ENCODE data around the gene GNPTG. TPM values are rescaled to one million over a fixed set of nuclear protein-coding genes. Genes with fewer than 3 reads are reported as not detected.

The GNPTG gene
- polyA plus RNA-seq, 1 of the 3 experiments (the other 2 are of a cell fraction), result 113 TPM

DNA sequence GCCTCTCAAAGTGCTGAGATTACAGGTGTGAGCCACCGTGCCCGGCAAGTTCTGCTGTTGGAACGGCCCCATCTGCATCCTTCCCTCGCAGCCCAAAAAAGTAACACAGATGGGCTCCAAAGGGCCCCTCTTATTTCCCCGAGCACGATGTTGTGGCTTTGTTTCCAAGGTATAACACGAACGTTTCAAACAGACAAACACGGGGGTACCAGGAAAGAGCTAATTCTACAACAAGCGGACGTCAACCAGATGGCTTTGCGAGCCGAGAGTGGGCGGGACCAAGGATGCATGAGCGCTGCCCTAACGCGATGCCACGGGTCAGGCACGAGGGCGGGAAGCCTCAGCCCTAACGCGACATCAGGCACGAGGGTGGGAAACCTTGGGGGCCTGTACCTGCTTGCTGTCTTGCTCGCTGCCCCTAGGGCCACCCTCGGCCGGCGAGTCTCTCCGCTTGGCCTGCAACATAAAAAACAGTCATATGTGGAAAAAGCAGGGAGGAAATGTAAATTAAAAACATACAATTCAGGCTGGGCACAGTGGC lies 38.6 kb downstream of the GNPTG start:
- no peaks in the 10 kb centered on the region for H3K79me2 ChIP-seq (ENCODE audit: insufficient read depth)
- POLR2A ChIA-PET, result no interaction called here
- H3K4me2 ChIP-seq, result no peak overlapping the region
- CTCF ChIA-PET, result interaction anchor here (1.7 kb wide), 1 partner anchor 27 kb away, joined by 4 read pairs; no protein-coding TSS in a partner anchor
- H3K9me3 ChIP-seq, result no peaks in the 10 kb centered on the region
- no peaks in the 10 kb centered on the region for H3K4me1 ChIP-seq (ENCODE audit: control insufficient read depth in 1 of 2, insufficient read depth in 2 of 2, low read depth in 1 of 2, low read length in 1 of 2)
- no peaks in the 10 kb centered on the region for H3K27me3 ChIP-seq (ENCODE audit: insufficient read depth)
- H3K36me3 ChIP-seq (replicated peaks in 1 of 2; ENCODE audit: control insufficient read depth in 1 of 2, insufficient read depth in 2 of 2, low read length in 1 of 2), result peaks cover 0 to 6% of the 10 kb centered on the region in 2 experiments
- TF ChIP-seq GATA2 (CRISPR knock-in tag; IDR thresholded peaks at IDR 0.05), result no peak
- TF ChIP-seq FOXJ3 (CRISPR knock-in tag; IDR thresholded peaks at IDR 0.05), result no peak
- TF ChIP-seq MEF2A (IDR thresholded peaks at IDR 0.05; ENCODE audit: borderline replicate concordance, low read depth), result no peak
- no peak for TF ChIP-seq POLR2AphosphoS5 (IDR thresholded peaks at IDR 0.05; ENCODE audit: low read depth, low read length)
- no peak for TF ChIP-seq FOXM1 (IDR thresholded peaks at IDR 0.05; ENCODE audit: low read depth)
- no peak for TF ChIP-seq RCOR1 (IDR thresholded peaks at IDR 0.05; ENCODE audit: low read length)
- TF ChIP-seq, protein P1, sequence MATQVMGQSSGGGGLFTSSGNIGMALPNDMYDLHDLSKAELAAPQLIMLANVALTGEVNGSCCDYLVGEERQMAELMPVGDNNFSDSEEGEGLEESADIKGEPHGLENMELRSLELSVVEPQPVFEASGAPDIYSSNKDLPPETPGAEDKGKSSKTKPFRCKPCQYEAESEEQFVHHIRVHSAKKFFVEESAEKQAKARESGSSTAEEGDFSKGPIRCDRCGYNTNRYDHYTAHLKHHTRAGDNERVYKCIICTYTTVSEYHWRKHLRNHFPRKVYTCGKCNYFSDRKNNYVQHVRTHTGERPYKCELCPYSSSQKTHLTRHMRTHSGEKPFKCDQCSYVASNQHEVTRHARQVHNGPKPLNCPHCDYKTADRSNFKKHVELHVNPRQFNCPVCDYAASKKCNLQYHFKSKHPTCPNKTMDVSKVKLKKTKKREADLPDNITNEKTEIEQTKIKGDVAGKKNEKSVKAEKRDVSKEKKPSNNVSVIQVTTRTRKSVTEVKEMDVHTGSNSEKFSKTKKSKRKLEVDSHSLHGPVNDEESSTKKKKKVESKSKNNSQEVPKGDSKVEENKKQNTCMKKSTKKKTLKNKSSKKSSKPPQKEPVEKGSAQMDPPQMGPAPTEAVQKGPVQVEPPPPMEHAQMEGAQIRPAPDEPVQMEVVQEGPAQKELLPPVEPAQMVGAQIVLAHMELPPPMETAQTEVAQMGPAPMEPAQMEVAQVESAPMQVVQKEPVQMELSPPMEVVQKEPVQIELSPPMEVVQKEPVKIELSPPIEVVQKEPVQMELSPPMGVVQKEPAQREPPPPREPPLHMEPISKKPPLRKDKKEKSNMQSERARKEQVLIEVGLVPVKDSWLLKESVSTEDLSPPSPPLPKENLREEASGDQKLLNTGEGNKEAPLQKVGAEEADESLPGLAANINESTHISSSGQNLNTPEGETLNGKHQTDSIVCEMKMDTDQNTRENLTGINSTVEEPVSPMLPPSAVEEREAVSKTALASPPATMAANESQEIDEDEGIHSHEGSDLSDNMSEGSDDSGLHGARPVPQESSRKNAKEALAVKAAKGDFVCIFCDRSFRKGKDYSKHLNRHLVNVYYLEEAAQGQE (IDR thresholded peaks at IDR 0.05; ENCODE audit: low read depth, low read length), result no peak
- TF ChIP-seq, protein P2, sequence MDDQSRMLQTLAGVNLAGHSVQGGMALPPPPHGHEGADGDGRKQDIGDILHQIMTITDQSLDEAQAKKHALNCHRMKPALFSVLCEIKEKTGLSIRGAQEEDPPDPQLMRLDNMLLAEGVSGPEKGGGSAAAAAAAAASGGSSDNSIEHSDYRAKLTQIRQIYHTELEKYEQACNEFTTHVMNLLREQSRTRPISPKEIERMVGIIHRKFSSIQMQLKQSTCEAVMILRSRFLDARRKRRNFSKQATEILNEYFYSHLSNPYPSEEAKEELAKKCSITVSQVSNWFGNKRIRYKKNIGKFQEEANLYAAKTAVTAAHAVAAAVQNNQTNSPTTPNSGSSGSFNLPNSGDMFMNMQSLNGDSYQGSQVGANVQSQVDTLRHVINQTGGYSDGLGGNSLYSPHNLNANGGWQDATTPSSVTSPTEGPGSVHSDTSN (IDR thresholded peaks at IDR 0.05), result no peak
- TF ChIP-seq TCF12 (IDR thresholded peaks at IDR 0.05), result no peak
- no peak for TF ChIP-seq JUND (IDR thresholded peaks at IDR 0.05)
- TF ChIP-seq RXRA (IDR thresholded peaks at IDR 0.05; ENCODE audit: borderline replicate concordance, low read depth), result no peak
- TF ChIP-seq EZH2phosphoT487 (IDR thresholded peaks at IDR 0.05; ENCODE audit: borderline replicate concordance, low read depth), result no peak
- TF ChIP-seq NFIC (IDR thresholded peaks at IDR 0.05; ENCODE audit: borderline replicate concordance), result no peak
- TF ChIP-seq, protein P3, sequence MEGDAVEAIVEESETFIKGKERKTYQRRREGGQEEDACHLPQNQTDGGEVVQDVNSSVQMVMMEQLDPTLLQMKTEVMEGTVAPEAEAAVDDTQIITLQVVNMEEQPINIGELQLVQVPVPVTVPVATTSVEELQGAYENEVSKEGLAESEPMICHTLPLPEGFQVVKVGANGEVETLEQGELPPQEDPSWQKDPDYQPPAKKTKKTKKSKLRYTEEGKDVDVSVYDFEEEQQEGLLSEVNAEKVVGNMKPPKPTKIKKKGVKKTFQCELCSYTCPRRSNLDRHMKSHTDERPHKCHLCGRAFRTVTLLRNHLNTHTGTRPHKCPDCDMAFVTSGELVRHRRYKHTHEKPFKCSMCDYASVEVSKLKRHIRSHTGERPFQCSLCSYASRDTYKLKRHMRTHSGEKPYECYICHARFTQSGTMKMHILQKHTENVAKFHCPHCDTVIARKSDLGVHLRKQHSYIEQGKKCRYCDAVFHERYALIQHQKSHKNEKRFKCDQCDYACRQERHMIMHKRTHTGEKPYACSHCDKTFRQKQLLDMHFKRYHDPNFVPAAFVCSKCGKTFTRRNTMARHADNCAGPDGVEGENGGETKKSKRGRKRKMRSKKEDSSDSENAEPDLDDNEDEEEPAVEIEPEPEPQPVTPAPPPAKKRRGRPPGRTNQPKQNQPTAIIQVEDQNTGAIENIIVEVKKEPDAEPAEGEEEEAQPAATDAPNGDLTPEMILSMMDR (IDR thresholded peaks at IDR 0.05), result no peak
- TF ChIP-seq, protein P4, sequence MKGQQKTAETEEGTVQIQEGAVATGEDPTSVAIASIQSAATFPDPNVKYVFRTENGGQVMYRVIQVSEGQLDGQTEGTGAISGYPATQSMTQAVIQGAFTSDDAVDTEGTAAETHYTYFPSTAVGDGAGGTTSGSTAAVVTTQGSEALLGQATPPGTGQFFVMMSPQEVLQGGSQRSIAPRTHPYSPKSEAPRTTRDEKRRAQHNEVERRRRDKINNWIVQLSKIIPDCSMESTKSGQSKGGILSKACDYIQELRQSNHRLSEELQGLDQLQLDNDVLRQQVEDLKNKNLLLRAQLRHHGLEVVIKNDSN (IDR thresholded peaks at IDR 0.05; ENCODE audit: borderline replicate concordance, low read depth), result no peak
- no peak for TF ChIP-seq SMC3 (IDR thresholded peaks at IDR 0.05; ENCODE audit: low read depth, low read length)
- no peak for TF ChIP-seq NRF1 (IDR thresholded peaks at IDR 0.05; ENCODE audit: low read depth, low read length)
- H3K27ac ChIP-seq (ENCODE audit: low read depth in 2 of 2, low read length in 1 of 2), result no peak overlapping the region
- no peak for DNase-seq
- no peak overlapping the region for H3K9ac ChIP-seq
- no peaks in the 10 kb centered on the region for H4K20me1 ChIP-seq (ENCODE audit: insufficient read depth)
- H3K4me3 ChIP-seq (ENCODE audit: low read depth in 2 of 2, low read length in 1 of 2), result no peak overlapping the region
- H2AFZ ChIP-seq (ENCODE audit: low read depth), result no peak overlapping the region
- H3K9me2 ChIP-seq, result no peaks in the 10 kb centered on the region
- H3F3A ChIP-seq (replicated peaks; ENCODE audit: insufficient read depth), result no peaks in the 10 kb centered on the region
- 86% methylated on average over 28 of the region's 28 CpGs for WGBS (ENCODE audit: low lambda C conversion rate)
